Fibroblast of villous mesenchyme (primary cell): ENCODE results near the gene PXYLP1. TPM values are rescaled to one million over a fixed set of nuclear protein-coding genes. Genes with fewer than 3 reads are reported as not detected.
"Not testable (repeated sequence)": the region's sequence is repeated elsewhere in the genome, so short reads cannot be mapped to it uniquely, and the experiment has no call there.

Experiments used
- DNase-seq: peaks from one replicate; pipeline ENCODE4 v3.0.0-alpha.2; 2010; ENCODE audit warnings: low read depth
- H3K4me3 ChIP-seq: 2 replicates; pipeline ENCODE4 v1.5.1; 2011; ENCODE audit warnings: low read depth, mild to moderate bottlenecking, low read length
- CTCF ChIP-seq: IDR thresholded peaks from 2 replicates; pipeline ENCODE4 v1.5.1; 2012; ENCODE audit warnings: low read depth, mild to moderate bottlenecking, low read length; ENCODE audit not compliant: insufficient read depth
- total RNA-seq: library from RNA; depleted of rRNA; stranded (reverse); fragments of >200 nt; gene quantifications from 2 replicates; pipeline ENCODE4 v1.2.3, GENCODE V29; 2012

PXYLP1 gene
- total RNA-seq, 1 donor, result 3.5 TPM

GRCh38 chr3:141201122-141201521 is 30.5 kb upstream of the PXYLP1 start:
- no peak overlapping the region for H3K4me3 ChIP-seq
- DNase-seq, result no peak
- no peak for TF ChIP-seq CTCF

- no peak for DNase-seq
- TF ChIP-seq CTCF, result no peak
- H3K4me3 ChIP-seq, result no peak overlapping the region
These were observed 28.9 kb upstream of the PXYLP1 start for GRCh38 chr3:141202682-141203081.

GRCh38 chr3:141203866-141204265 is 27.8 kb upstream of the PXYLP1 start:
- no peak for TF ChIP-seq CTCF
- no peak for DNase-seq
- H3K4me3 ChIP-seq, result no peak overlapping the region

- no peak for TF ChIP-seq CTCF
- no peak overlapping the region for H3K4me3 ChIP-seq
- no peak for DNase-seq
These were observed 27.3 kb upstream of the PXYLP1 start for GRCh38 chr3:141204343-141204742.

- not testable (repeated sequence) for DNase-seq
These were observed 20.3 kb upstream of the PXYLP1 start for GRCh38 chr3:141211306-141211705.

GRCh38 chr3:141212101-141212500 is 19.5 kb upstream of the PXYLP1 start:
- no peak overlapping the region for H3K4me3 ChIP-seq
- no peak for TF ChIP-seq CTCF
- DNase-seq, result no peak

More at GRCh38 chr3:141211306-141211705, 20.3 kb upstream of the PXYLP1 start:
- H3K4me3 ChIP-seq, result not testable (repeated sequence)

GRCh38 chr3:141212555-141212954 is 19.1 kb upstream of the PXYLP1 start:
- no peak overlapping the region for H3K4me3 ChIP-seq

More at GRCh38 chr3:141212555-141212954, 19.1 kb upstream of the PXYLP1 start:
- TF ChIP-seq CTCF, result no peak
- DNase-seq, result no peak
